Transverse colon (tissue), 4 donors: ENCODE data around the gene AATK.

Experiments used
- CTCF ChIP-seq, 5 experiments: fragments of 200-600 bp in 3 of 5; fragments of 450-650 bp in 2 of 5; sonication (generic) in 3 of 5; IDR thresholded peaks; 1 replicate in 2 of 5; 2 replicates in 3 of 5; pipeline ENCODE4 v1.5.1; 2016 to 2017; ENCODE audit warnings: antibody characterized with exemption in 5 of 5, inconsistent platforms in 3 of 5, mild to moderate bottlenecking in 2 of 5, moderate library complexity in 1 of 5
- POLR2A ChIP-seq: fragments of 450-650 bp; IDR thresholded peaks from one replicate; pipeline ENCODE4 v1.6.1; 2016; ENCODE audit warnings: antibody characterized with exemption, mild to moderate bottlenecking, moderate library complexity
- POLR2AphosphoS5 ChIP-seq, 3 donors: sonication (generic); formaldehyde crosslinking; IDR thresholded peaks; one replicate each; pipeline ENCODE4 v1.6.1; 2016; ENCODE audit warnings: antibody characterized with exemption in 3 of 3

DNA sequence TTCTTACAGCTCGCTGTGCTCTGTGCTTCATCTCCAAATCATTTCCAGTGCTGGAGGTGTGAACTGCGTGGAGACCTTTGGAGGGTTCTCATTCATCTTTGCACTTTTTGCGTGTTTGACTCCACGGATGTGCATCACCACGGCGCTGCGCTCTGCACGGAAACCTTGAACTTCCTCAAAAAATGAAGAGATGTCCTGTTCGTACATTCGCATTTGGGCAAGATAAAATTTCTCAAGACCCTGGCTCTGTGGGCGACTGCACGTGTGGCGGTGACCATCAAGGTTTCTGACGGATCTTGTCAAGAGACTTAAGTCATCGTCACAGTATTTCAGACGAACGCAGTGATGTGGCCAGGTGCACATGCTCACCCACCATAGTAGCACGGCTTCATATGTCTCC lies 11.1 kb downstream of the AATK start:
- no peak for TF ChIP-seq POLR2AphosphoS5 (IDR thresholded peaks at IDR 0.05)
- TF ChIP-seq CTCF (IDR thresholded peaks at IDR 0.05), result no peak
- TF ChIP-seq POLR2A, result no peak
